Measurements from ENCODE around the gene GPR135.

DNA sequence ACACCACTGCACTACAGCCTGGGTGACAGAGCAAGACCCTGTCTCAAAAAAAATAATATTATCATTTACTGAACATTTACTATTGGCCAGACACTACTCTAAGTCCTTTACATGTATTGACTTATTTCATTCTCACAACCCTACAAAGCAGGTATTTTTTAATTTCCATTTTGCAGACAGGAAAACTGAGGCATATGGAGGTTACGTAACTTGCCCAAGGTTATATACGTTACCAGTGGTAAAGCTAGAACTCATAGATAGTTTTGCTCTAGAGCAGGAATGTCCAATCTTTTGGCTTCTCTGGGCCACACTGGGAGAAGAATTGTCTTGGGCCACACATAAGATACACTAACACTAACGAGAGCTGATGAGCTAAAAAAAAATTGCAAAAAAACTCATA, 13.4 kb upstream of the GPR135 start:
- TF ChIP-seq ZBTB7A (IDR thresholded peaks at IDR 0.05; ENCODE audit: low read depth) (no peak), CEBPB (IDR thresholded peaks at IDR 0.05) (no peak), YY1 (IDR thresholded peaks at IDR 0.05; ENCODE audit: low read depth) (no peak), CREB1 (IDR thresholded peaks at IDR 0.05; ENCODE audit: low read depth) (no peak), EGR1 (IDR thresholded peaks at IDR 0.05) (no peak), EP300 (IDR thresholded peaks at IDR 0.05; ENCODE audit: borderline replicate concordance) (no peak), TAF1 (IDR thresholded peaks at IDR 0.05; ENCODE audit: low read depth) (no peak)
- TF ChIP-seq, protein P1, sequence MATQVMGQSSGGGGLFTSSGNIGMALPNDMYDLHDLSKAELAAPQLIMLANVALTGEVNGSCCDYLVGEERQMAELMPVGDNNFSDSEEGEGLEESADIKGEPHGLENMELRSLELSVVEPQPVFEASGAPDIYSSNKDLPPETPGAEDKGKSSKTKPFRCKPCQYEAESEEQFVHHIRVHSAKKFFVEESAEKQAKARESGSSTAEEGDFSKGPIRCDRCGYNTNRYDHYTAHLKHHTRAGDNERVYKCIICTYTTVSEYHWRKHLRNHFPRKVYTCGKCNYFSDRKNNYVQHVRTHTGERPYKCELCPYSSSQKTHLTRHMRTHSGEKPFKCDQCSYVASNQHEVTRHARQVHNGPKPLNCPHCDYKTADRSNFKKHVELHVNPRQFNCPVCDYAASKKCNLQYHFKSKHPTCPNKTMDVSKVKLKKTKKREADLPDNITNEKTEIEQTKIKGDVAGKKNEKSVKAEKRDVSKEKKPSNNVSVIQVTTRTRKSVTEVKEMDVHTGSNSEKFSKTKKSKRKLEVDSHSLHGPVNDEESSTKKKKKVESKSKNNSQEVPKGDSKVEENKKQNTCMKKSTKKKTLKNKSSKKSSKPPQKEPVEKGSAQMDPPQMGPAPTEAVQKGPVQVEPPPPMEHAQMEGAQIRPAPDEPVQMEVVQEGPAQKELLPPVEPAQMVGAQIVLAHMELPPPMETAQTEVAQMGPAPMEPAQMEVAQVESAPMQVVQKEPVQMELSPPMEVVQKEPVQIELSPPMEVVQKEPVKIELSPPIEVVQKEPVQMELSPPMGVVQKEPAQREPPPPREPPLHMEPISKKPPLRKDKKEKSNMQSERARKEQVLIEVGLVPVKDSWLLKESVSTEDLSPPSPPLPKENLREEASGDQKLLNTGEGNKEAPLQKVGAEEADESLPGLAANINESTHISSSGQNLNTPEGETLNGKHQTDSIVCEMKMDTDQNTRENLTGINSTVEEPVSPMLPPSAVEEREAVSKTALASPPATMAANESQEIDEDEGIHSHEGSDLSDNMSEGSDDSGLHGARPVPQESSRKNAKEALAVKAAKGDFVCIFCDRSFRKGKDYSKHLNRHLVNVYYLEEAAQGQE (IDR thresholded peaks at IDR 0.05; ENCODE audit: low read depth): no peak
- TF ChIP-seq, protein P2, sequence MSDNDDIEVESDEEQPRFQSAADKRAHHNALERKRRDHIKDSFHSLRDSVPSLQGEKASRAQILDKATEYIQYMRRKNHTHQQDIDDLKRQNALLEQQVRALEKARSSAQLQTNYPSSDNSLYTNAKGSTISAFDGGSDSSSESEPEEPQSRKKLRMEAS (IDR thresholded peaks at IDR 0.05): no peak
